ENCODE results near the gene RNF217.

DNA sequence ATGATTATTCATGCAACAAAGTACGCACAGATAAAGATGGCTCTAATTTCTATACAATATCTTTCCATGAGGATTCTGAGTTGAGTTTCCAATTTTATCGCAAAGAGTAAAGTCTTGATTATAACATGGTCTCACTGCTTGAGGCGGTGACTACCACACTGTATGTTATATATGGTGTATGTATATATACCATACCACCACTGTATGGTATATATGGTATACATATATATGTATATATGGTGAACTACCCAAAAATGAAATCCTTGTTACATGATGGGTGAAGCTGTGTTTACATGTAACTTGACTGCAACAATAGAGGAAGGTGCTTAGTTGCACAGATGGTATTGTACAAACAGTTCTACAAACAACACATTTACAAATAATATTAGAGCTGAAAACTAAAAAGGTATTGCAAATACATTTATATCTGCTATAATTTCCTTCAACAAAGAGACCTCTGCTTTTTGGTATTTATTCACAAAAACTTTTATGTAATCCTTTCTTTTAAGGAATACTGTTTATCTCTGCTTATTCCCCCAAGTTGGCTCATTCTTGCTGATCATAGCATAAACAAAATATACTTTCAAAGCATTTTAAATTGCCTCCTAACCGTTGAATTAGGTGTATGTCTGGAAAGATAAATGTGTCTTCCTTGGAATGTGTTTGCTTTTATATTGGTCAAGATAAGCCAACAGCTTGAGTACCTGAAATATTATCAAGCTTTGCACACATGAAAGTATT is 113.7 kb downstream of the RNF217 start:
- TF ChIP-seq, protein P1, sequence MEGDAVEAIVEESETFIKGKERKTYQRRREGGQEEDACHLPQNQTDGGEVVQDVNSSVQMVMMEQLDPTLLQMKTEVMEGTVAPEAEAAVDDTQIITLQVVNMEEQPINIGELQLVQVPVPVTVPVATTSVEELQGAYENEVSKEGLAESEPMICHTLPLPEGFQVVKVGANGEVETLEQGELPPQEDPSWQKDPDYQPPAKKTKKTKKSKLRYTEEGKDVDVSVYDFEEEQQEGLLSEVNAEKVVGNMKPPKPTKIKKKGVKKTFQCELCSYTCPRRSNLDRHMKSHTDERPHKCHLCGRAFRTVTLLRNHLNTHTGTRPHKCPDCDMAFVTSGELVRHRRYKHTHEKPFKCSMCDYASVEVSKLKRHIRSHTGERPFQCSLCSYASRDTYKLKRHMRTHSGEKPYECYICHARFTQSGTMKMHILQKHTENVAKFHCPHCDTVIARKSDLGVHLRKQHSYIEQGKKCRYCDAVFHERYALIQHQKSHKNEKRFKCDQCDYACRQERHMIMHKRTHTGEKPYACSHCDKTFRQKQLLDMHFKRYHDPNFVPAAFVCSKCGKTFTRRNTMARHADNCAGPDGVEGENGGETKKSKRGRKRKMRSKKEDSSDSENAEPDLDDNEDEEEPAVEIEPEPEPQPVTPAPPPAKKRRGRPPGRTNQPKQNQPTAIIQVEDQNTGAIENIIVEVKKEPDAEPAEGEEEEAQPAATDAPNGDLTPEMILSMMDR (IDR thresholded peaks at IDR 0.05), result no peak
- TF ChIP-seq POLR2AphosphoS5 (IDR thresholded peaks at IDR 0.05) (no peak), POLR2A (IDR thresholded peaks at IDR 0.05) (no peak)
